Keratinocyte (primary cell): ENCODE results near the gene COTL1.

Experiments
- CTCF ChIP-seq, 3 experiments: IDR thresholded peaks in 1 of 3; conservative IDR thresholded peaks in 1 of 3; optimal IDR thresholded peaks in 1 of 3; 2 replicates in 2 of 3; 3 replicates in 1 of 3; pipeline versions ENCODE3 to v1.5.1; 2011; ENCODE audit warnings: low read length in 3 of 3, mild to moderate bottlenecking in 3 of 3, moderate library complexity in 2 of 3, control low read depth in 1 of 3, inconsistent platforms in 1 of 3; ENCODE audit not compliant: insufficient read depth in 2 of 3; ENCODE audit errors: extremely low read depth in 1 of 3
- EZH2 ChIP-seq: IDR thresholded peaks from one replicate; pipeline ENCODE4 v1.6.1; 2012; ENCODE audit warnings: inconsistent platforms, mild to moderate bottlenecking, low read length, moderate library complexity

GRCh38 chr16:84546669-84547545 is 71.0 kb downstream of the COTL1 start:
- no peak for TF ChIP-seq CTCF (optimal IDR thresholded peaks at IDR 0.05 in 1 of 3, IDR thresholded peaks at IDR 0.05 in 1 of 3, conservative IDR thresholded peaks at IDR 0.05 in 1 of 3; ENCODE audit: extremely low read depth in 1 of 3, insufficient read depth in 2 of 3, low read length in 3 of 3)
- no peak for TF ChIP-seq EZH2
